Keratinocyte (primary cell): ENCODE results near the gene PHLPP1.

Experiments
- EZH2 ChIP-seq: IDR thresholded peaks from one replicate; pipeline ENCODE4 v1.6.1; 2012; ENCODE audit warnings: inconsistent platforms, mild to moderate bottlenecking, low read length, moderate library complexity
- TF ChIP-seq, protein P1 (sequence below), 3 experiments: IDR thresholded peaks in 1 of 3; conservative IDR thresholded peaks in 1 of 3; optimal IDR thresholded peaks in 1 of 3; 2 replicates in 2 of 3; 3 replicates in 1 of 3; pipeline versions ENCODE3 to v1.5.1; 2011; ENCODE audit warnings: low read length in 3 of 3, mild to moderate bottlenecking in 3 of 3, moderate library complexity in 2 of 3, control low read depth in 1 of 3, inconsistent platforms in 1 of 3; ENCODE audit not compliant: insufficient read depth in 2 of 3; ENCODE audit errors: extremely low read depth in 1 of 3

GRCh38 chr18:62776024-62776570 is 60.8 kb downstream of the PHLPP1 start:
- TF ChIP-seq, protein P1, sequence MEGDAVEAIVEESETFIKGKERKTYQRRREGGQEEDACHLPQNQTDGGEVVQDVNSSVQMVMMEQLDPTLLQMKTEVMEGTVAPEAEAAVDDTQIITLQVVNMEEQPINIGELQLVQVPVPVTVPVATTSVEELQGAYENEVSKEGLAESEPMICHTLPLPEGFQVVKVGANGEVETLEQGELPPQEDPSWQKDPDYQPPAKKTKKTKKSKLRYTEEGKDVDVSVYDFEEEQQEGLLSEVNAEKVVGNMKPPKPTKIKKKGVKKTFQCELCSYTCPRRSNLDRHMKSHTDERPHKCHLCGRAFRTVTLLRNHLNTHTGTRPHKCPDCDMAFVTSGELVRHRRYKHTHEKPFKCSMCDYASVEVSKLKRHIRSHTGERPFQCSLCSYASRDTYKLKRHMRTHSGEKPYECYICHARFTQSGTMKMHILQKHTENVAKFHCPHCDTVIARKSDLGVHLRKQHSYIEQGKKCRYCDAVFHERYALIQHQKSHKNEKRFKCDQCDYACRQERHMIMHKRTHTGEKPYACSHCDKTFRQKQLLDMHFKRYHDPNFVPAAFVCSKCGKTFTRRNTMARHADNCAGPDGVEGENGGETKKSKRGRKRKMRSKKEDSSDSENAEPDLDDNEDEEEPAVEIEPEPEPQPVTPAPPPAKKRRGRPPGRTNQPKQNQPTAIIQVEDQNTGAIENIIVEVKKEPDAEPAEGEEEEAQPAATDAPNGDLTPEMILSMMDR (optimal IDR thresholded peaks at IDR 0.05 in 1 of 3, IDR thresholded peaks at IDR 0.05 in 1 of 3, conservative IDR thresholded peaks at IDR 0.05 in 1 of 3; ENCODE audit: extremely low read depth in 1 of 3, insufficient read depth in 2 of 3, low read length in 3 of 3), result no peak
- no peak for TF ChIP-seq EZH2
